Natural killer cell treated with Interleukin-12 subunit alpha and Interleukin-12 subunit beta and Interleukin-15 and Interleukin-18, amount 100 ng/mL, for 72 hours (primary cell): ENCODE results near the gene FRMD8. TPM values are rescaled to one million over a fixed set of nuclear protein-coding genes. Genes with fewer than 3 reads are reported as not detected.

Experiments
- ATAC-seq, 2 donors: fragments of 150-1000 bp; cut with Tn5 transposase in 1 of 2; sonication (Bioruptor Pico), chemical (Tn5 transposase) in 1 of 2; 2 replicates each; pipeline ENCODE4 v1.10.0; 2021
- DNase-seq: peaks from one replicate; pipeline ENCODE4 v3.0.0; 2022; ENCODE audit warnings: low spot score
- H3K27ac Mint-ChIP-seq, 2 donors: 1 replicate in 1 of 2; 2 replicates in 1 of 2; pipeline ENCODE4 v1.8.0; 2022; ENCODE audit warnings: mixed read lengths in 2 of 2, mild to moderate bottlenecking in 1 of 2, moderate library complexity in 1 of 2
- H3K27me3 Mint-ChIP-seq, 2 donors: 1 replicate in 1 of 2; 2 replicates in 1 of 2; pipeline ENCODE4 v1.8.0; 2022; ENCODE audit warnings: mixed read lengths in 2 of 2
- H3K36me3 Mint-ChIP-seq: one replicate; pipeline ENCODE4 v1.8.0; 2022; ENCODE audit warnings: mixed read lengths
- H3K4me1 Mint-ChIP-seq, 2 donors: 1 replicate in 1 of 2; 2 replicates in 1 of 2; pipeline ENCODE4 v1.8.0; 2022; ENCODE audit warnings: low read depth in 2 of 2, mixed read lengths in 2 of 2, mild to moderate bottlenecking in 1 of 2
- H3K4me3 Mint-ChIP-seq: one replicate; pipeline ENCODE4 v1.8.0; 2022; ENCODE audit warnings: mixed read lengths
- H3K9me3 Mint-ChIP-seq: 2 replicates; pipeline ENCODE4 v1.8.0; 2022; ENCODE audit warnings: mixed read lengths
- total RNA-seq, 2 donors: library from RNA; stranded (reverse); gene quantifications; one replicate each; pipeline ENCODE4 v1.2.3, GENCODE V29; 2022

FRMD8 gene, protein sequence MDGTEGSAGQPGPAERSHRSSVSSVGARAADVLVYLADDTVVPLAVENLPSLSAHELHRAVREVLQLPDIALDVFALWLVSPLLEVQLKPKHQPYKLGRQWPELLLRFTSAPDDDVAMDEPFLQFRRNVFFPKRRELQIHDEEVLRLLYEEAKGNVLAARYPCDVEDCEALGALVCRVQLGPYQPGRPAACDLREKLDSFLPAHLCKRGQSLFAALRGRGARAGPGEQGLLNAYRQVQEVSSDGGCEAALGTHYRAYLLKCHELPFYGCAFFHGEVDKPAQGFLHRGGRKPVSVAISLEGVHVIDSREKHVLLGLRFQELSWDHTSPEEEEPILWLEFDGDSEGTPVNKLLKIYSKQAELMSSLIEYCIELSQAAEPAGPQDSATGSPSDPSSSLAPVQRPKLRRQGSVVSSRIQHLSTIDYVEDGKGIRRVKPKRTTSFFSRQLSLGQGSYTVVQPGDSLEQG
- 10 to 100 TPM; 50.5 to 68.4 TPM for total RNA-seq

GRCh38 chr11:65386307-65387140, at the start of gene FRMD8:
Gene FRMD8 (plus strand): TSS chr11:65386637. CDS start chr11:65387037, 400 bp downstream.
- Mint-ChIP-seq H3K4me1 (peaks cover 57 to 62% of the 10 kb centered on the region in 2 donors), H3K36me3 (no peaks in the 10 kb centered on the region), H3K27ac (peak within 1 kb of the TSS; percentile 99 to 100), H3K9me3 (no peaks in the 10 kb centered on the region), H3K4me3 (peak within 1 kb of the TSS; percentile 94), H3K27me3 (no peaks in the 10 kb centered on the region)
- ATAC-seq (peak; percentile 69 to 79), DNase-seq (peak; percentile 94)

DNA sequence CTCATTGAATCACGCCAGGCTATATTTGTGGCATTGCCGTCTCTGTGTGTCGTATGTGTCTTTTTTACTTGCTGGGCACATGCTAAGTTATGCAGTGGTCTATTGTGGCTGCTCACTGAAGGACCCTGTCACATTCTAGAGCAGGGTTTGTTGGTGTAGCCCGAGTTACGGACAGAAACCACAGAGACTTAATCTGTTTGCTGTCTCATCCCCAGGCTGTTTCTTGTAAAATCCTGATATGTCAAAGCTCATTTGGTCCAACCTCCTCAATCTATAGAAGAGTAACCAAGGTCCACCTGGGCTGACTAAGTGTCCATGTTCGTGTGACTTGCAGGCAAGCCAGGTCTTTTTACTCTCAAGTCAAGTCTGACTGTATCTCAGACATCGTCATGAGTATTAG, 47.8 kb upstream of the FRMD8 start:
- DNase-seq (no peak), ATAC-seq (no peak)
- H3K27me3 Mint-ChIP-seq: no peaks in the 10 kb centered on the region
- H3K27ac Mint-ChIP-seq: no peak overlapping the region
- H3K9me3 Mint-ChIP-seq: no peaks in the 10 kb centered on the region
- no peak overlapping the region for H3K4me3 Mint-ChIP-seq
- H3K36me3 Mint-ChIP-seq: peaks cover 19% of the 10 kb centered on the region
- peaks cover 29 to 32% of the 10 kb centered on the region in 2 donors for H3K4me1 Mint-ChIP-seq

- ATAC-seq: no peak
- Mint-ChIP-seq H3K36me3 (peaks cover 27% of the 10 kb centered on the region), H3K27me3 (no peaks in the 10 kb centered on the region), H3K9me3 (no peaks in the 10 kb centered on the region), H3K27ac (peak overlapping the region in 1 of 2 donors; percentile 55), H3K4me3 (no peak overlapping the region), H3K4me1 (peaks cover 22 to 25% of the 10 kb centered on the region in 2 donors)
- DNase-seq: no peak
Measured at GRCh38 chr11:65340226-65340625, 46.2 kb upstream of the FRMD8 start.

GRCh38 chr11:65341856-65342255, 44.6 kb upstream of the FRMD8 start:
- Mint-ChIP-seq H3K9me3 (no peaks in the 10 kb centered on the region), H3K36me3 (peaks cover 35% of the 10 kb centered on the region), H3K4me3 (no peak overlapping the region), H3K4me1 (peaks cover 17 to 22% of the 10 kb centered on the region in 2 donors), H3K27ac (no peak overlapping the region), H3K27me3 (no peaks in the 10 kb centered on the region)
- DNase-seq (no peak), ATAC-seq (no peak)

- H3K27me3 Mint-ChIP-seq: no peaks in the 10 kb centered on the region
- ATAC-seq (no peak), DNase-seq (no peak)
- peaks cover 14% of the 10 kb centered on the region for H3K36me3 Mint-ChIP-seq
- no peaks in the 10 kb centered on the region for H3K9me3 Mint-ChIP-seq
- H3K4me1 Mint-ChIP-seq: peaks cover 15 to 18% of the 10 kb centered on the region in 2 donors
- peak overlapping the region in 1 of 2 donors; percentile 5 for H3K27ac Mint-ChIP-seq
- H3K4me3 Mint-ChIP-seq: no peak overlapping the region
Measured at GRCh38 chr11:65351511-65351910, 34.9 kb upstream of the FRMD8 start.

DNA sequence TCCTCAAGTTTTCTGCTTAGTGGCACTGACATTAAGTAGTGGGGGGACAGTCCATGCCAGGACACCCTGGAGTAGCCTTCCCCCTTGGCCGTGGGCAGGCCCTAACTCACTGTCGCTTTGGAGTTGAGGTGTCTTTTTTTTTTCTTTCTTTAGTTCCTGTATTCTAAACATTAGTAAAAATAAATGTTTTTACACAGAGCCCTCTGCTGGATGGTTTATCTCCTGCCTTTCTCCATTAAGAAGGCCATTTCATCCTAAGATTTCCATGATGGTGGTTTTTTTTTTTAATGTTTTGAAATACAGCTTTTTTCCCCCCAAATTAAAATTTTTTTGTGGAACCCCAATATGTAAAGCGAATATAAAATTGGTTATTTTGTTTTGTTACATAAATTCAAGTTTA, 33.7 kb upstream of the FRMD8 start:
- DNase-seq: no peak
- Mint-ChIP-seq H3K4me1 (peaks cover 14 to 18% of the 10 kb centered on the region in 2 donors), H3K27ac (no peak overlapping the region), H3K4me3 (no peak overlapping the region), H3K27me3 (no peaks in the 10 kb centered on the region), H3K9me3 (no peaks in the 10 kb centered on the region), H3K36me3 (peaks cover 11% of the 10 kb centered on the region)
- ATAC-seq: no peak

GRCh38 chr11:65353376-65353775, 33.1 kb upstream of the FRMD8 start:
- peaks cover 14 to 18% of the 10 kb centered on the region in 2 donors for H3K4me1 Mint-ChIP-seq
- peak overlapping the region; percentile 71 to 85 for H3K27ac Mint-ChIP-seq
- H3K36me3 Mint-ChIP-seq: peaks cover 11% of the 10 kb centered on the region
- H3K4me3 Mint-ChIP-seq: peak overlapping the region; percentile 75
- no peak for DNase-seq
- no peaks in the 10 kb centered on the region for H3K27me3 Mint-ChIP-seq
- H3K9me3 Mint-ChIP-seq: no peaks in the 10 kb centered on the region
- no peak for ATAC-seq

DNA sequence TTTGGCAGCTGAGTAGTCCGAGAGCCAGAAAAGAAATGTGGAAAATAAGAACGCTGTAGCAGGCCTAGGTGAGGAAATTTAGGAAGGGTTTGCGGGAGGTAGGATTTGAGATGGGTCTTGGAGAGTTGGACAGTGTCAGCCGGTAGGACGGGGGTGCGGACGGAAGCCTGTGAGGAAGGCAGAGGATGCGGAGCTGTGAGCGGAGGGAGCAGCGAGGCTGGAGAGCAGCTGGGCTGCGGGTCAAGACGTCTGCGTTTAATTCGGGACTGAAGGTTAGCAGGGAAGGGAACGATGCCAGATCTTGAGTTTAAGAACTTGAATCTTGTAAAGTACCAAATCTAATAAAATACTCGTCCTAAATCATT, 32.6 kb upstream of the FRMD8 start:
- Mint-ChIP-seq H3K9me3 (no peaks in the 10 kb centered on the region), H3K4me1 (peaks cover 14 to 18% of the 10 kb centered on the region in 2 donors), H3K27ac (peak overlapping the region; percentile 71 to 85), H3K36me3 (peaks cover 8% of the 10 kb centered on the region), H3K4me3 (peak overlapping the region; percentile 75), H3K27me3 (no peaks in the 10 kb centered on the region)
- no peak for ATAC-seq
- no peak for DNase-seq

DNA sequence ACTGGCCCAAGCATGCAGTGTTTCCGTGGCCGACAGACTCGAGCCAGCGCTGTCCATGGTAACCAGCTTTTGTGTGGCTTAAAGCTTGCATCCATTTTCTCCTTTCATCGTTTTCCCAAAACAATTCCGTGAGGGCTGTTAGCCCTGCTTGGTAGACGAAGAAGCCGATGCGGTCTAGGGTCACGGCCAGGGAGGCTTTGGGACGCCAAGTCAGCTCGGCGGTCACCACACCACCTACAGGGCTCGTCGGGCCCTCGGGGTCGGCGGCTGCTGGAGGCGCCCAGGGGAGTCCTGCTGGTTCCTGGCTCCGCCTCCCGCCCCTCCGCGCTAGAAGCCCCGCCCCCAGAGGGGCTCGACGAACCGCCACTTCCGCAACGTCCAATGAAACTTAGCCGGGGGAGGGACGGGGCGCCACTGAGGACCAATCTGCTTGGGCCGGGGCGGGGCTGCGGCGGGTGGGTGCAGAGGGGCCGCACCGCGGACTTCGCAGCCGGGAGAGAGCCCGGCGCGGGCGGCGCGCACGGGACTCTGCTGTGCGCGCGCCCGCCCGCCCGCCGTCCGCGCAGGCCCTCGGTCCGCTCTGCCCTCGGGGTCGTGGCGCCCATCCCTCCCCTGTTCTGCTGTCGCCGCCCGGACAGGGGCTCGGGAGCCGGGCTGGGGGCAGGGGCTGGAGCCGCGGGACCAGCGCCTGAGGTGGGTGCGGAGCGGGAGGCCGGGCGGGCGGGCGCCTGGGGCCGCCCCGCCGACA, 32.0 kb upstream of the FRMD8 start, which contains the start of gene TIGD3:
Gene TIGD3 (plus strand): TSS at position 487 of the 748 bp plus-strand sequence. CDS start 1,058 bp downstream, outside the sequence.
- H3K27me3 Mint-ChIP-seq: no peaks in the 10 kb centered on the region
- H3K9me3 Mint-ChIP-seq: no peaks in the 10 kb centered on the region
- peak within 1 kb of the TSS; percentile 71 to 85 for H3K27ac Mint-ChIP-seq
- peak; percentile 96 for DNase-seq
- peak within 1 kb of the TSS; percentile 86 for H3K4me3 Mint-ChIP-seq
- H3K4me1 Mint-ChIP-seq: peaks cover 14 to 18% of the 10 kb centered on the region in 2 donors
- peak; percentile 98 to 99 for ATAC-seq
- H3K36me3 Mint-ChIP-seq: peaks cover 6% of the 10 kb centered on the region

GRCh38 chr11:65355013-65355775, 31.2 kb upstream of the FRMD8 start:
- peak overlapping the region; percentile 16 to 55 for H3K27ac Mint-ChIP-seq
- ATAC-seq: peak; percentile 1 to 44
- H3K27me3 Mint-ChIP-seq: no peaks in the 10 kb centered on the region
- H3K36me3 Mint-ChIP-seq: peaks cover 6% of the 10 kb centered on the region
- H3K4me3 Mint-ChIP-seq: peak overlapping the region; percentile 86
- peaks cover 14 to 18% of the 10 kb centered on the region in 2 donors for H3K4me1 Mint-ChIP-seq
- H3K9me3 Mint-ChIP-seq: no peaks in the 10 kb centered on the region
- no peak for DNase-seq

DNA sequence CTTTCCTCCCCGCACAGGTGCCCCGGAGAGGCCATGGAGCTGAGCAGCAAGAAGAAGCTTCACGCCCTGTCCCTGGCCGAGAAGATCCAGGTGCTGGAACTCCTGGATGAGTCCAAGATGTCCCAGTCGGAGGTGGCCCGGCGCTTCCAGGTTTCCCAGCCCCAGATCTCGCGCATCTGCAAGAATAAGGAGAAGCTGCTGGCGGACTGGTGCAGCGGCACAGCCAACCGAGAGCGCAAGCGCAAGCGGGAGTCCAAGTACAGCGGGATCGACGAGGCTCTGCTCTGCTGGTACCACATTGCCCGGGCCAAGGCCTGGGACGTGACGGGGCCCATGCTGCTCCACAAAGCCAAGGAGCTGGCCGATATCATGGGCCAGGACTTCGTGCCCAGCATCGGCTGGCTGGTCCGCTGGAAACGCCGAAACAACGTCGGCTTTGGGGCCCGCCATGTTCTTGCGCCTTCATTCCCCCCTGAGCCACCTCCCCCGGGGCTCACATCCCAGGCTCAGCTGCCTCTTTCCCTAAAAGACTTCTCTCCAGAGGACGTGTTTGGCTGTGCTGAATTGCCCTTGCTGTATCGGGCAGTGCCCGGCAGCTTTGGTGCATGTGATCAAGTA, 30.6 kb upstream of the FRMD8 start:
- Mint-ChIP-seq H3K27ac (peak overlapping the region; percentile 16 to 55), H3K27me3 (no peaks in the 10 kb centered on the region), H3K36me3 (peaks cover 6% of the 10 kb centered on the region), H3K4me1 (peaks cover 14 to 18% of the 10 kb centered on the region in 2 donors), H3K4me3 (peak overlapping the region; percentile 86), H3K9me3 (no peaks in the 10 kb centered on the region)
- ATAC-seq (no peak), DNase-seq (no peak)

DNA sequence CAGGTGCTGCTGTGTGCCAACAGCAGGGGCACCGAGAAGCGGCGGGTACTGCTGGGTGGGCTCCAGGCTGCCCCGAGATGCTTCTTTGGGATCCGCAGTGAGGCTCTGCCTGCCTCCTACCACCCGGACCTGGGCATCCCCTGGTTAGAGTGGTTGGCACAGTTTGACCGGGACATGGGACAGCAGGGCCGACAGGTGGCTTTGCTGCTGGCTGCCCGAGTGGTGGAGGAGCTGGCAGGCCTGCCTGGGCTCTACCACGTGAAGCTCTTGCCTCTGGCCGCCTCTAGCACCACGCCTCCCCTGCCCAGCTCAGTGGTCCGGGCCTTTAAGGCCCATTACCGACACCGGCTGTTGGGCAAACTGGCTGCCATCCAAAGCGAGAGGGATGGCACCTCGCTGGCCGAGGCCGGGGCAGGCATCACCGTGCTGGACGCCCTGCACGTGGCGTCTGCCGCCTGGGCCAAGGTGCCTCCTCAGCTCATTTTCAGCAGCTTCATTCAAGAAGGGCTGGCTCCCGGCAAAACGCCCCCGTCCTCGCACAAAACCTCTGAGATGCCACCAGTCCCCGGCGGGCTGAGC, 30.0 kb upstream of the FRMD8 start:
- H3K4me1 Mint-ChIP-seq: peaks cover 14 to 18% of the 10 kb centered on the region in 2 donors
- H3K36me3 Mint-ChIP-seq: peaks cover 5% of the 10 kb centered on the region
- DNase-seq (no peak), ATAC-seq (no peak)
- H3K9me3 Mint-ChIP-seq: no peaks in the 10 kb centered on the region
- H3K27ac Mint-ChIP-seq: no peak overlapping the region
- H3K4me3 Mint-ChIP-seq: peak overlapping the region; percentile 71
- H3K27me3 Mint-ChIP-seq: no peaks in the 10 kb centered on the region
